Stimulated activated CD8-positive, alpha-beta memory T cell treated with anti-CD3 and anti-CD28 coated beads, Interleukin-15, amount 100 ng/mL, for 1 hour (primary cell): Measurements from ENCODE around the gene MSI2.

Experiments
- DNase-seq: peaks from one replicate; pipeline ENCODE4 v3.0.0-alpha.2; 2020; ENCODE audit warnings: low read depth

MSI2 gene

GRCh38 chr17:57246257-57246656 lies 10.1 kb upstream of the MSI2 start:
- no peak for DNase-seq

- no peak for DNase-seq
Observed at GRCh38 chr17:57247261-57247660, 9.1 kb upstream of the MSI2 start.

DNA sequence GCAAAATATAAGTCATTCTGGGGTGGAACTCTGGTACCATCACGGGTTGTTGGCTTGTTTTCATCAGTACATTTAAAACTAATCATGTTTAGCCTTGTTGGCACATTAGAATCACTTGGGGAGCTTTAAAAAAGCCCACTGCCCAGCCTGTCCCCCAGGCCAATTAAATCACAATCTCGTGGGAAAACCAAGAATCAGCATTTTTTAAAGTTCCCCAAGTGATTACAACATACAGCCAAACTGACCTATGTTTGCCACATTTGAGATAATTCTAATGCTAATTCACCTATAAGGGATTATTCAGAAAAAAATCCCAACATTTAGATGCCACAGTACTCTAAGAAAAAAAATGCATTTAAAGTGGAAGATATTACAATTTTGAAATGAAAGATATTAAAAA lies 8.4 kb upstream of the MSI2 start:
- no peak for DNase-seq

DNA sequence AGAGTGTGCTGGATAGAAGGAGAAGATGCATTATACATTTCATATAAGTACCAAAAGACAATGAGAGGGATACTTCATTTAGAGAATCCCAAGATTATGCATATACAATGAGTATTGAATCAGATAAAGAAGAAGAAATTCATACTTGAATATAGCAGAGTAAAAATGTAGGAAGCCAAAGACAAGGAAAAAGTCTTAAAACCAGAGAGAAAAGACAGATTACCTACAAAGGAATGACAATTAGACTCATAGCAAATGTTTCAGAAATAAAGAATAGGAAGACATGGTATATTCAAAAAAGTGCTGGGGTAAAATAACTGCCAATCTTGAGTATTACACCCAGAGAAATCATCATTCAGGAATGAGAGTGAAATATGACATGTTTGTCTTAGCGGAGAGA lies 6.8 kb upstream of the MSI2 start:
- no peak for DNase-seq

DNA sequence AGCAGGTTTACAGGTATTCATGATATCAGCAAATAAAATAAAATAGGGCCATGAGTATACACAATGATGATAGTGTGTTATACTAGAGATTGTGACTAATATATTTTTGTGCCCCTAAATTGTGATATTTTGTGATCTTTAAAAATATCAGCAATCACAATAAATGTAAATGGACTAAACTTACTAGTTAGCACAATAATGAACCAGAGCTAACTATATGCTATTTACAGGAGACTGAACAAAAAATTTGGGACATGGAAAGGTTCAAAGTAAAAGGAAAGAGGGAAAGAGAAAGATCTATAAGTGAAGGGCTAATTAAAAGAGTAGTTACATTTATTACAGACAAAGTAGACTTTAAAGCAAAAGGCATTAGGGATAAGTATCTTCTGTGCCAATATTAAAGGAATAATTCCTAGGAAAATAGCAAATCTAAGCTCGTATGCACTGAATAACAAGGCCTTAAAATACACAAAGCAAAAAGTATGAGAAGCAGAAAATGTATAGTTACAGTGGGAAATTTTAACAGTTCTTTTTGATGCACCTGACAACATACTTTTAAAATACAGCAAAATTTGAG lies 5.0 kb upstream of the MSI2 start:
- DNase-seq: no peak

DNA sequence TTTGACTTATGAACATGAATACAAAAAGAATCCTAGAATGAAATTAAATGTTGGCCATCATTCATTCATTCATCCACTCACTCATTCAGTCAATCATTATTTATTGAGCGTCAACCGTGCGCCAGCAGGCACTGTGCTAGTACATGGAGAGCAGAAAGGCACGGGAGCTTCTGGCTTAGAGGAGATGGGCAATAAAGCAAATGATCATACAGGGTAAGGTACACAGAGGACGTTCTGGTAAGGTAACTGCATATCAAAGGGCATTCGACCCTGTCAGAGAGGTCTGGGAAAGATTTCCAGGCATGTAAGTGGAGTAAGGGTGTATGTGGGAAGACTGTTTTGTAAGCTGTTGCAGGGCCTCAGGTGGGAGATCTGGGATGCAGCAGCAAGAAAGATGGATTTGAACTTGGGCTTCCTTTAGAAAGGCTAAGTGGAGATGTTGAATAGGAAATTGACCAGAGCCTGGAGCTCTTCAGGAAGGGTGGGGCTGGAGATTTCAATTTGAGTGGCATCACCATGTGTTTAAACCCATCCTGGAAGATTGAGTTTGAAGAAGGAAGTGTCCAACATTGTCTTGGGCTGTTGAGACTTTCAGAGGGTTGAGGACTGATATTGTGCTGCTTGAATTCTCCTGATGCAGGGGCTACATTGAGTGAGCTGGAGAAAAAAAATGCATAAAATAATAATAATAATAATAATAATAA lies 2.8 kb upstream of the MSI2 start:
- DNase-seq: no peak

DNA sequence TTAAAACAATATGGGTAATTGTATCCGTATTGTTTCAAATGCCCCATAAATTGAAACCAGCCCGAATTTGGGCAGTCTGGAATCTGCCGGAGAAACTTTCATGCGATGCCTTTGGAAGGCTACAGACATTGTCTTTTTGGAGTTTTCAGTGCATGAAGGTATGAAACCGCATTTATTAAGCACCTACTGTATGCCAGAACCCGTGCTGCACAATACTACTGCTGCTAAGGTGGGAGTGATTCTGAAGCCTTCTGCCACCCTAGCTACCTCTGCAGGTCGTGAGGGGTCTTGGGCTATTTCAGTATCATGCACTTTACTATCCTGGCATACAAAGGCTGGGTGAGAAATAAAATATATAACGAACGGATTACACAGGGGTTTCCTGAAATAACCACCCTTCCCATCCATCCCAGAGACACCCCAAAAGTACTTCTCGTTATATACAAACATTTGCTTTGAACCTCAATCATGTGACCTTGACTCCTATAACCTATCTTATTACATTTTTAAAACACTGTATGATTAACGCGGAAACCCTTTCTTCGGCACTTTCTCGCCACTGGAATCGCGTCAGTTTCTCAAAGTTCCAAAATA lies 1.0 kb upstream of the MSI2 start:
- DNase-seq: no peak

GRCh38 chr17:57256708-57257112 lies 387 bp downstream of the MSI2 start:
- peak; percentile 16 for DNase-seq

DNA sequence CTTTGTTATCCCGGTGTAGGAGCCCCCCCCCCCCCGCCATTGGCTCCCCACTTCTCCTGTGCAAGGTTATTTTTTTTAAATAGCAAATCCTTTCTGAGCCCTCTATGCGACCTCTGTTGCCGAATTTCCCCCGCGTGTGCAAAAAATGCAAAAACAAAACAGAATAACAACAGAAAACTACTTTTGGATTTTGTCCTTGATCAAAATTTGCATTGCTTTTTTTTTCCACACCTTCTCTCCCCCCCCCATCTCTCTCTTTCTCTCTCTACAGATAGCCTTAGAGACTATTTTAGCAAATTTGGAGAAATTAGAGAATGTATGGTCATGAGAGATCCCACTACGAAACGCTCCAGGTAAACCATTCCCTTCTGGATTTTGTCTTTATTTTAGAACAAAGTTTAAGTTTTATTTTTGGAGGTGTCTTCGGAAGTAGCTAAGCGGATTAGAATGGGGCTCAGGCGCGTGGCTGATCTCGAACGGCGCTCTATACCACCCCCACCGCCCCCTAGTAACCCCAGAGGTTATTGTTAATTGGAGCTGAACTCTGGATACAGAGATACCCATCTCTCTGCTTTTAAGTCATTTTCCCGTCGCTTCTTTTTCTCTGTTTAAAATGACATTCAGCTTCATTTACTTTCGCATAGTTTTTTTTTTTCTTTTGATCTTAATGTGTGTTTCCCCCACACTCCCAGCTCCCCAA lies 1.0 kb downstream of the MSI2 start:
- DNase-seq: no peak

GRCh38 chr17:57257895-57258851 lies 1.9 kb downstream of the MSI2 start:
- DNase-seq: no peak

GRCh38 chr17:57259306-57259705 lies 3.0 kb downstream of the MSI2 start:
- DNase-seq: no peak

- DNase-seq: no peak
Observed at GRCh38 chr17:57259817-57260216, 3.5 kb downstream of the MSI2 start.

DNA sequence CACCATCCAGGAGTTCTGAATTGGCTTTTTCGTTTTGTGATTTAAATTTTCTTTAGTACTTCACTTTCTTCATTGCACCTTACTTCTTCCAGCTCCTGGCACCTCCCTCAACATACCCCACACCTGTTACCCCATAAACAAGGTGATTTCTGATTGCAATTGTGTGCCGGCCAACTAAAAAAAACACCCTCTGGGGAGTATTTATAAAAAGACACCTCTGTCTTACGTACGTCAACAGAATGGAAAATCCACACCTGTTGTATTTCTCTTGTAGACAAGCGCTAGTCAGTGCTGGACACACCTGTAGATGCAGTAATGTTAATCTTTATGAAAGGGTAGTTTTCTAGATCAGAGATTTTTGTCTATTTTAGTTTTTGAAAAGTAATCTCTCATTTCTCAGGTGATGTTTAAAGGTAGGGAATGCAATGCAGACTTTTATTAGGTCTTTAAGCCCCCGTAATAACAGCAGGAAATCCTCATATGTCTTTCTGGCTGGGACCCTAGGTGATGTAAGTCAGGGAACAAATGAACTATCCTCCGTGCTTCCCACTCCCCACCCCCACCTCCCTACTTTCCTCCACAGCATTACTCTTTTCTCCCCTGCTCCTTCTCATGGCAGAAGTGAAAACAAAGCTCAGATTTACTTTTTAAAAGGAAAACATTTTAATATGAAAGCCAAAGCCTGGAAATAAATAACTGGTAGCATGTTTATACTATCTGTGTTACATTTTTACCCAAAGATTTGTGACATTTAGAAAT lies 4.2 kb downstream of the MSI2 start:
- DNase-seq: no peak

DNA sequence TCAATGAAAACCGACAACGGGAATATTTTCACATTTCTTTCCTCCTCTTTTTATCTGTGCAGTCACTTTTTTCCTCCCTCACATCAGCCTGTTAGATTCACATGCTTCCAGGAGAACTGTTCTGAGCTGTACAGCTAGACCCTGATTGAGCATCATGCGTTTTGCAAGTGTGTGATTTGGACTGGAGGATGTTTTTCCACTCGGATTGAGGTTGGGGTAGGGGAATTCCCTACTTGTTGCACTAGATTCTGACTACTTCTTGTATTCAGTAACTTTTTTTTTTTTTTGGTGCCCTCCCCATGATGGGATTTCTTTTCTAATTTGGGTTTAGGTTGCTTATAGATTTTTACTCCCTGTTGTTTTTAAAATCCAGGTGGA lies 4.8 kb downstream of the MSI2 start:
- no peak for DNase-seq

DNA sequence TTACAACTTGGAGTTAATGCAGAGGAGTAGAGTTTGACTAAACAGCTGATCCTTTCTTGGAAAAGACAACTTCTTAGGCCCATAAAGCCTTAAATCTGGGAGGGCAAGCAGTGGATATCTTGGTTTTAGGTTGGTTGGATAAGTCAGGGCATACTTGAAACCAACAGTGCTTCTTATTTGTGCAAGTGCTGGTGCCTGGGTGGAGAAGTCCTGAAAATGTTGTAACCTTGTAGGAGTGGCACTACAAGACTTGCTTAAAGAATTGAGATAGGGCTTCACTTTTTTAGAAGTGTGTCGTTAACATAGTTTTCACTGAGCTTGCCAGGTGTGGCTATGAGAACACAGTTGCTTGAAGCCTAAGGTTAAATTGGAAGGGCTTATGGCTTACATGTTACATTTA lies 6.2 kb downstream of the MSI2 start:
- no peak for DNase-seq

DNA sequence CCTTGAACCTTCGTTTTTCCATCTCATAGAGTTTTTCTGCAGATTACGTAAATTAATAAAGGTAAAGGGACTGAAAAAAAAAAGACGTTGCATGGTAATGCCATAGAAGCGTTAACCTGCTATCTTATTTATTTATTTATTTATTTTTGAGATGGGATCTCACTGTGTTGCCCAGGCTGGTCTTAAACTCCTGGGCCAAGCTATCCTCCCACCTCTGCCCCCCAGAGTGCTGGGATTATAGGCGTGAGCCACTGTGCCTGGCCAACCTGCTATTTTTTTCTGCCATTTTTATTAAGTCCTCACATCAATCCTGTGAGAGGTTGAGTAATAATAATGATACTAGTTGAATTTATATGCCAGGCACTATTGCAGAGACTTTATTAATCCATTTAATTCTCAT lies 7.9 kb downstream of the MSI2 start:
- DNase-seq: no peak

DNA sequence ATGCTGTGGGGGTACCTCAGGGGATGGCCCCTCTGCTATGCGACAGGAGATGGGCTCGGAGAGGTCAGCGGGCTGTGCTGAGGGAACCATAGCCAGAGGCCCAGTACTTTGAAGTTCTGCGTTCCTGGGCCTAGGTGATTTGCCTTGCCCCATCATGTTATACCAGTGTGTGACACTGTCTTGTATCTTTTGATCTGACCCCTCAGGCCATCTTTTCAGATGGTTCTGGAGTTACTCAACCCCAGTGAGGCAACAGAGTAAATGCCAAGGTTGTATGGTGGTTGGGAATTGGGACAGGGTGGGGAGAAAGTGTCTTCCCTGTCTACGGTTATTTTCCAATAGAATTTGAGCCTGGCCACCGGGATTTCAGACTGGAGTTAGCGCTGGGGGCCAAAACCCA lies 8.5 kb downstream of the MSI2 start:
- no peak for DNase-seq

DNA sequence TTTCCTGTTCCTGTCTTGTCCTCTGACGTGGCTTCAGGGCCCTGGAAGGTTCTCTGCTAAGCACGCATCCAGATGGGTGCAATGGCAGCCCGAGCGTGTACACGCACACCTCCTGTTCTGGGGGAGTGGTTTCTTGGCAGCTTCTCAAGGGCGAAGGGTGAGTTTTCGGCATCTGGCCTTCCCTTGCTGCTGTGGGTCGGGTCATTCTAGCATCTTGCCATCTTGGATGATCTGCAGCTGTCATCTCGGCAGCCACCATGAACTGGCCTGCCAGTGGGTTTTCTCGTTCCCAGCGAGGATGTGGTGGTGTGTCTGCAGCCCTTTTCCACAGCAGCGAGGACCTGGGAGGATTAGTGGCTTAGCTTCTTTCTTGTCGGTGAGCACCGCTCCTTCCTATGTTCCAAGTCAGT lies 10.6 kb downstream of the MSI2 start:
- no peak for DNase-seq

DNA sequence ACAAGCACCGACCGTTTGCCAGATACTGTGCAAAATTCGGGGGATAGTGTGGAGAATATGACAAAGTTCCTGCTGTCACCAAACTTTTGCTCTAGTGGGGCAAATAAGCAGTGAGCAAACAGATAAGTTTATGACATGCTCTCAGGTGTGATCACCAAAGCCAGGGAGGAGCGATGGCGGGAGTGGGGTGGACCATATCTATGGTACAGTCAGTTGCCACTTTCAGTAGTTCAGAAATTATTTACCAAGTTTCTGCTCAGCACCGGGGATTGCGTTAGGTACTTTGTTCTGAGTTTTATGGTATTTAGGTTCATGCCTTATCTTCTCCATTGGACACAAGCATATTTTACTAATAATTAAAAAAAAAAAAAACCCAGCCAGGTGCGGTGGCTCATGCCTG lies 11.9 kb downstream of the MSI2 start:
- no peak for DNase-seq

DNA sequence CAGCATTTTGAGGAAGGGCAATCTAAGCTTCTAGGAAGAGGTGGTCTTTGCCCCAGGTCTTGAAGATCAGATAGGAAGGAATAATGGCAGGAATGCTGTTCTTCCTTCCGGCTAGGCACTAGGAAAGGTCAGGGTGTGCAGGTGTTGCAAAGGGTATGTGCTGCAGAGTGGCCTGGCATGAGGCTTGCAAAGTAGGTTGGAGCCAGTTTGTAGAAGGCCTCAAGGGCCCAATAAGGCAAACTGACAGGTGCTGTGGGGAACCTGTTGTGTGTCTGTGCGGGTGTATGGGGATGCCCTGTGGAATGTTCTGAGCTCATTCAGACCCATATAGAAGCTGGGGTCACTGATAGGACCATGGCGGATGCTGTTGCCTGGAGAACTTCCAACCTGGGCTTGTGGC lies 12.7 kb downstream of the MSI2 start:
- DNase-seq: no peak

- no peak for DNase-seq
Observed at GRCh38 chr17:57269598-57270255, 13.4 kb downstream of the MSI2 start.
